ENCODE data around the gene SRRT. TPM values are rescaled to one million over a fixed set of nuclear protein-coding genes. Genes with fewer than 3 reads are reported as not detected.

SRRT gene
- total RNA-seq, 4 donors from 2014 or later = 72.6 to 124 (median 88.6) TPM

GRCh38 chr7:100885440-100886141 lies 10.7 kb downstream of the SRRT start:
- no peaks in the 10 kb centered on the region for H3K27me3 ChIP-seq

GRCh38 chr7:100886142-100886935 lies 11.4 kb downstream of the SRRT start:
- H3K9me3 ChIP-seq = no peaks in the 10 kb centered on the region
- no peaks in the 10 kb centered on the region for H3K27me3 ChIP-seq
- peak overlapping the region in 1 of 4 donors; percentile 25 for H3K27ac ChIP-seq
- WGBS, 2 donors = 85 to 87% methylated on average over 26 to 27 of the region's 27 CpGs
- TF ChIP-seq EP300 (IDR thresholded peaks at IDR 0.05) (no peak), POLR2A (IDR thresholded peaks at IDR 0.05) (no peak), CTCF (IDR thresholded peaks at IDR 0.05) (no peak)
- H3K4me3 ChIP-seq = no peak overlapping the region
- DNase-seq (ENCODE audit: low spot score in 2 of 2) = no peak
- peaks cover 6 to 72% (median 56%) of the 10 kb centered on the region in 3 donors for H3K36me3 ChIP-seq
- peaks cover 0 to 41% (median 20%) of the 10 kb centered on the region in 4 donors for H3K4me1 ChIP-seq

More at GRCh38 chr7:100885440-100886141, 10.7 kb downstream of the SRRT start:
- Histone ChIP-seq H3K9me3 (no peaks in the 10 kb centered on the region), H3K36me3 (peaks cover 6 to 78% (median 58%) of the 10 kb centered on the region in 3 donors), H3K4me1 (peaks cover 0 to 40% (median 17%) of the 10 kb centered on the region in 4 donors), H3K4me3 (no peak overlapping the region), H3K27ac (no peak overlapping the region)
- 76 to 79% methylated on average over 21 to 22 of the region's 22 CpGs for WGBS, 2 donors
- DNase-seq (ENCODE audit: low spot score in 2 of 2) = no peak
- no peak for TF ChIP-seq POLR2A (IDR thresholded peaks at IDR 0.05)
- no peak for TF ChIP-seq CTCF (IDR thresholded peaks at IDR 0.05)
- no peak for TF ChIP-seq EP300 (IDR thresholded peaks at IDR 0.05)

- no peaks in the 10 kb centered on the region for H3K27me3 ChIP-seq
- no peak overlapping the region for H3K4me3 ChIP-seq
- no peak for TF ChIP-seq EP300 (IDR thresholded peaks at IDR 0.05)
- TF ChIP-seq POLR2A (IDR thresholded peaks at IDR 0.05) = no peak
- no peak for TF ChIP-seq CTCF (IDR thresholded peaks at IDR 0.05)
- peaks cover 0 to 43% (median 20%) of the 10 kb centered on the region in 4 donors for H3K4me1 ChIP-seq
- H3K27ac ChIP-seq = peak overlapping the region in 2 of 4 donors; percentile 25 to 50
- 78 to 86% methylated on average over 25 of the region's 25 CpGs for WGBS, 2 donors
- peaks cover 4 to 65% (median 49%) of the 10 kb centered on the region in 3 donors for H3K36me3 ChIP-seq
- DNase-seq (ENCODE audit: low spot score in 2 of 2) = no peak
- H3K9me3 ChIP-seq = no peaks in the 10 kb centered on the region
Measured at GRCh38 chr7:100886936-100887515, 12.1 kb downstream of the SRRT start.

GRCh38 chr7:100887516-100888290 lies 12.8 kb downstream of the SRRT start:
- Histone ChIP-seq H3K4me1 (peaks cover 0 to 43% (median 20%) of the 10 kb centered on the region in 4 donors), H3K27me3 (no peaks in the 10 kb centered on the region), H3K27ac (peak overlapping the region in 2 of 4 donors; percentile 84 to 93), H3K4me3 (no peak overlapping the region), H3K36me3 (peaks cover 0 to 59% (median 42%) of the 10 kb centered on the region in 3 donors), H3K9me3 (no peaks in the 10 kb centered on the region)
- WGBS, 2 donors = 53 to 55% methylated on average over 19 to 21 of the region's 21 CpGs
- no peak for TF ChIP-seq POLR2A (IDR thresholded peaks at IDR 0.05)
- TF ChIP-seq EP300 (IDR thresholded peaks at IDR 0.05) = no peak
- no peak for TF ChIP-seq CTCF (IDR thresholded peaks at IDR 0.05)
- no peak for DNase-seq (ENCODE audit: low spot score in 2 of 2)

Data from tibial nerve (tissue), 4 donors.